DND-41 (cell line): ENCODE data around the gene GRM7.

Experiments
- ATAC-seq: fragments of 200-7000 bp; cut with Tn5 transposase; 3 replicates; pipeline ENCODE4 v1.9.1; 2021; ENCODE audit warnings: low read depth; ENCODE audit not compliant: insufficient read depth
- DNase-seq: peaks from one replicate; pipeline ENCODE4 v3.0.0-alpha.2; 2020
- H2AFZ ChIP-seq: 2 replicates; pipeline ENCODE4 v1.6.0; 2012; ENCODE audit warnings: low read depth, low read length
- H3K27ac ChIP-seq: 2 replicates; pipeline ENCODE4 v1.5.1; 2012; ENCODE audit warnings: low read length, inconsistent platforms
- H3K27me3 ChIP-seq: fragments of 200-600 bp; sonication (generic); 2 replicates; pipeline ENCODE4 v1.6.0; 2012; ENCODE audit warnings: low read length, mild to moderate bottlenecking, inconsistent platforms; ENCODE audit not compliant: insufficient read depth, poor library complexity
- H3K36me3 ChIP-seq: 2 replicates; pipeline ENCODE4 v1.5.1; 2012; ENCODE audit warnings: low read length, inconsistent platforms; ENCODE audit not compliant: insufficient read depth
- H3K4me1 ChIP-seq: 2 replicates; pipeline ENCODE4 v1.5.1; 2012; ENCODE audit warnings: mild to moderate bottlenecking, low read length; ENCODE audit not compliant: insufficient read depth
- H3K4me2 ChIP-seq: 2 replicates; pipeline ENCODE4 v1.6.0; 2012; ENCODE audit warnings: mild to moderate bottlenecking, moderate library complexity, low read length, inconsistent platforms; ENCODE audit not compliant: insufficient read depth
- H3K4me3 ChIP-seq, 2 experiments: fragments of 200-600 bp in 1 of 2; shearing (Covaris generic) in 1 of 2; 2 replicates each; pipeline ENCODE4 v1.5.1; 2012 to 2016; ENCODE audit warnings: inconsistent platforms in 2 of 2, low read length in 2 of 2, mild to moderate bottlenecking in 2 of 2, low read depth in 1 of 2, moderate library complexity in 1 of 2
- H3K79me2 ChIP-seq: 2 replicates; pipeline ENCODE4 v1.6.0; 2012; ENCODE audit warnings: low read length, inconsistent platforms; ENCODE audit not compliant: insufficient read depth
- H3K9ac ChIP-seq: 2 replicates; pipeline ENCODE4 v1.6.0; 2012; ENCODE audit warnings: low read depth, mild to moderate bottlenecking, inconsistent platforms, low read length, moderate library complexity
- H3K9me3 ChIP-seq: 2 replicates; pipeline ENCODE4 v1.5.1; 2012; ENCODE audit warnings: low read length, moderate library complexity, mild to moderate bottlenecking, inconsistent platforms; ENCODE audit not compliant: insufficient read depth, severe bottlenecking
- H4K20me1 ChIP-seq: 2 replicates; pipeline ENCODE4 v1.6.0; 2012; ENCODE audit warnings: low read length; ENCODE audit not compliant: insufficient read depth
- CTCF ChIP-seq: IDR thresholded peaks from 2 replicates; pipeline ENCODE4 v1.5.1; 2012; ENCODE audit warnings: borderline replicate concordance, low read length, moderate library complexity, mild to moderate bottlenecking; ENCODE audit not compliant: poor library complexity, severe bottlenecking; ENCODE audit errors: extremely low read depth
- EZH2 ChIP-seq: IDR thresholded peaks from 3 replicates; pipeline ENCODE4 v1.6.1; 2012; ENCODE audit warnings: borderline replicate concordance, low read depth, mild to moderate bottlenecking, moderate library complexity, low read length, inconsistent platforms; ENCODE audit not compliant: severe bottlenecking

Gene GRM7

GRCh38 chr3:6860149-6860953 lies 564 bp upstream of the GRM7 start:
- Histone ChIP-seq H3K4me1 (no peaks in the 10 kb centered on the region), H3K27me3 (no peaks in the 10 kb centered on the region), H2AFZ (no peak overlapping the region), H3K4me3 (no peak overlapping the region), H3K9ac (no peak overlapping the region), H4K20me1 (no peaks in the 10 kb centered on the region), H3K9me3 (no peaks in the 10 kb centered on the region), H3K27ac (no peak overlapping the region), H3K36me3 (no peaks in the 10 kb centered on the region), H3K79me2 (no peaks in the 10 kb centered on the region), H3K4me2 (no peak overlapping the region)
- ATAC-seq: no peak
- TF ChIP-seq EZH2: no peak
- TF ChIP-seq CTCF: no peak
- no peak for DNase-seq

DNA sequence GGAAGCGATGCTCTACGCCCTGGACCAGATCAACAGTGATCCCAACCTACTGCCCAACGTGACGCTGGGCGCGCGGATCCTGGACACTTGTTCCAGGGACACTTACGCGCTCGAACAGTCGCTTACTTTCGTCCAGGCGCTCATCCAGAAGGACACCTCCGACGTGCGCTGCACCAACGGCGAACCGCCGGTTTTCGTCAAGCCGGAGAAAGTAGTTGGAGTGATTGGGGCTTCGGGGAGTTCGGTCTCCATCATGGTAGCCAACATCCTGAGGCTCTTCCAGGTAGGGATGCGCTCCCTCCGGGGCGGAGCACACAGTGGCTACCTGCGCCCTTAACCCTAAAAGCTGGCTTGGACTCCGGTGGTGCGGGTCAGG lies 698 bp downstream of the GRM7 start:
- Histone ChIP-seq H3K79me2 (no peaks in the 10 kb centered on the region), H3K4me1 (no peaks in the 10 kb centered on the region), H2AFZ (no peak overlapping the region), H3K27me3 (no peaks in the 10 kb centered on the region), H3K36me3 (no peaks in the 10 kb centered on the region), H3K9ac (no peak overlapping the region), H3K4me3 (no peak overlapping the region), H3K27ac (no peak overlapping the region), H3K9me3 (no peaks in the 10 kb centered on the region), H4K20me1 (no peaks in the 10 kb centered on the region), H3K4me2 (no peak overlapping the region)
- DNase-seq (no peak), ATAC-seq (no peak)
- TF ChIP-seq CTCF (no peak), EZH2 (no peak)

GRCh38 chr3:6862041-6862879 lies 1.3 kb downstream of the GRM7 start:
- Histone ChIP-seq H3K36me3 (no peaks in the 10 kb centered on the region), H3K27ac (no peak overlapping the region), H3K9me3 (no peaks in the 10 kb centered on the region), H3K27me3 (no peaks in the 10 kb centered on the region), H3K4me3 (no peak overlapping the region), H3K9ac (no peak overlapping the region), H3K4me2 (no peak overlapping the region), H3K79me2 (no peaks in the 10 kb centered on the region), H2AFZ (no peak overlapping the region), H3K4me1 (no peaks in the 10 kb centered on the region), H4K20me1 (no peaks in the 10 kb centered on the region)
- TF ChIP-seq EZH2 (no peak), CTCF (no peak)
- DNase-seq (no peak), ATAC-seq (no peak)
